ENCODE measurements around the gene CMSS1. TPM values are rescaled to one million over a fixed set of nuclear protein-coding genes. Genes with fewer than 3 reads are reported as not detected.

Gene CMSS1
- total and polyA plus RNA-seq, 2 of the 13 experiments (the other 11 are each of a cell fraction or from before 2014, with no cell fraction given) = 6.4 to 48.7 TPM

DNA sequence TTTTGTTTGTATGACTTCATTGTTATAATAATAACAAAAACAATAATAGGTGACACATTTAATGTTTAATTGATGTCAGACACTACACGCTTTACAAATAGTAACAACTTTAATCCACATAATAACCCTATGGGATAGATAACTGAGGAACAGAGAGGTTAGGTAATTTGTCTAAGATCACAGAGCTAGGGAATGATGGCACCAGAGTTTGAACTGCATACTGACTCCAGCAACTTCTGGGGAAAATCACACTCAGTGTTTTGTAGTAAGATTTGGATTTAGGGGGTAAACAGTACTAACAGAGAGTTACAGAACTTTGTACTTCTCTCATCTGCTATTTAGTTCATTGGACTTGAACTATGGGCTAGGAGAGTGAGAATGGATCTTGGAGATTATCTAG, 66.0 kb downstream of the CMSS1 start (continued):
- TF ChIP-seq, protein P1, sequence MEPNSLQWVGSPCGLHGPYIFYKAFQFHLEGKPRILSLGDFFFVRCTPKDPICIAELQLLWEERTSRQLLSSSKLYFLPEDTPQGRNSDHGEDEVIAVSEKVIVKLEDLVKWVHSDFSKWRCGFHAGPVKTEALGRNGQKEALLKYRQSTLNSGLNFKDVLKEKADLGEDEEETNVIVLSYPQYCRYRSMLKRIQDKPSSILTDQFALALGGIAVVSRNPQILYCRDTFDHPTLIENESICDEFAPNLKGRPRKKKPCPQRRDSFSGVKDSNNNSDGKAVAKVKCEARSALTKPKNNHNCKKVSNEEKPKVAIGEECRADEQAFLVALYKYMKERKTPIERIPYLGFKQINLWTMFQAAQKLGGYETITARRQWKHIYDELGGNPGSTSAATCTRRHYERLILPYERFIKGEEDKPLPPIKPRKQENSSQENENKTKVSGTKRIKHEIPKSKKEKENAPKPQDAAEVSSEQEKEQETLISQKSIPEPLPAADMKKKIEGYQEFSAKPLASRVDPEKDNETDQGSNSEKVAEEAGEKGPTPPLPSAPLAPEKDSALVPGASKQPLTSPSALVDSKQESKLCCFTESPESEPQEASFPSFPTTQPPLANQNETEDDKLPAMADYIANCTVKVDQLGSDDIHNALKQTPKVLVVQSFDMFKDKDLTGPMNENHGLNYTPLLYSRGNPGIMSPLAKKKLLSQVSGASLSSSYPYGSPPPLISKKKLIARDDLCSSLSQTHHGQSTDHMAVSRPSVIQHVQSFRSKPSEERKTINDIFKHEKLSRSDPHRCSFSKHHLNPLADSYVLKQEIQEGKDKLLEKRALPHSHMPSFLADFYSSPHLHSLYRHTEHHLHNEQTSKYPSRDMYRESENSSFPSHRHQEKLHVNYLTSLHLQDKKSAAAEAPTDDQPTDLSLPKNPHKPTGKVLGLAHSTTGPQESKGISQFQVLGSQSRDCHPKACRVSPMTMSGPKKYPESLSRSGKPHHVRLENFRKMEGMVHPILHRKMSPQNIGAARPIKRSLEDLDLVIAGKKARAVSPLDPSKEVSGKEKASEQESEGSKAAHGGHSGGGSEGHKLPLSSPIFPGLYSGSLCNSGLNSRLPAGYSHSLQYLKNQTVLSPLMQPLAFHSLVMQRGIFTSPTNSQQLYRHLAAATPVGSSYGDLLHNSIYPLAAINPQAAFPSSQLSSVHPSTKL (CRISPR knock-in tag; IDR thresholded peaks at IDR 0.05) = 0 out of 2 replicates have a peak, but pooled peaks have one; percentile 9

- intact Hi-C loops (cut with micrococcal nuclease; ENCODE audit: unreplicated experiment) = no loop called here
- CTCF ChIA-PET (ENCODE audit: low intra/inter-chr PET ratio, low total read pairs) = no interaction called here
- Histone ChIP-seq H3K9ac (ENCODE audit: insufficient read depth, low read depth, low read length) (peak overlapping the region; percentile 12; the same call in 1 of the 2 replicates), H3K4me1 (ENCODE audit: insufficient read depth, low read length) (peaks cover 56% of the 10 kb centered on the region), H4K20me1 (ENCODE audit: insufficient read depth, low read length) (no peaks in the 10 kb centered on the region), H2AFZ (ENCODE audit: low read length) (peak overlapping the region; percentile 33), H3K4me2 (ENCODE audit: low read depth, low read length) (peak overlapping the region; percentile 51), H3K27ac (ENCODE audit: extremely low read length, insufficient read depth, low read length) (peak overlapping the region; percentile 48), H3K9me3 (ENCODE audit: low read length) (no peaks in the 10 kb centered on the region), H3K79me2 (ENCODE audit: insufficient read depth, low read length) (no peaks in the 10 kb centered on the region), H3K36me3 (replicated peaks in 1 of 2; ENCODE audit: control insufficient read depth in 1 of 2, insufficient read depth in 2 of 2, low read length in 2 of 2) (no peaks in the 10 kb centered on the region), H3K27me3 (ENCODE audit: control insufficient read depth in 1 of 2, insufficient read depth in 2 of 2, low read length in 2 of 2) (no peaks in the 10 kb centered on the region), H3K4me3 (replicated peaks in 1 of 3; ENCODE audit: insufficient read depth in 1 of 3, low read depth in 2 of 3, low read length in 3 of 3) (no peak overlapping the region)
- 24% methylated on average over 2 of the region's 2 CpGs for WGBS (ENCODE audit: low lambda C conversion rate)
- in situ Hi-C loops (cut with HindIII; ENCODE audit: extremely low pct_ligation_motif_present, low pct_unique_long_range_greater_than_20kb) = no loop called here
- BruUV-seq (replicated peaks) = no TSS peak
- no peak for FAIRE-seq
- peak; percentile 68 for ATAC-seq
- POLR2A ChIA-PET = interaction anchor here (1.0 to 1.8 kb wide), 3 partner anchors 9 to 36 kb away, joined by 4 to 7 read pairs (median 5); no protein-coding TSS in a partner anchor
- peak; percentile 73 for DNase-seq (ENCODE audit: low spot score)
- TF ChIP-seq SAP130 (CRISPR knock-in tag; IDR thresholded peaks at IDR 0.05; ENCODE audit: low read depth) (peak; percentile 13; the same call in 1 of the 2 replicates), GATA4 (IDR thresholded peaks at IDR 0.05; ENCODE audit: borderline replicate concordance, low read depth) (peak; percentile 23; the same call in 1 of the 2 replicates), POGZ (CRISPR knock-in tag; IDR thresholded peaks at IDR 0.05) (peak; percentile 16; the same call in 1 of the 2 replicates), ETV5 (CRISPR knock-in tag; IDR thresholded peaks at IDR 0.05; ENCODE audit: borderline replicate concordance) (peak; percentile 67; the same call in 1 of the 2 replicates), TFE3 (CRISPR knock-in tag; IDR thresholded peaks at IDR 0.05) (peak; percentile 28; the same call in 1 of the 2 replicates), MED1 (CRISPR knock-in tag; IDR thresholded peaks at IDR 0.05) (peak; percentile 47; the same call in 1 of the 2 replicates), SOX13 (IDR thresholded peaks at IDR 0.05) (no peak), SOX13 (CRISPR knock-in tag; conservative IDR thresholded peaks at IDR 0.05 in 1 of 2, IDR thresholded peaks at IDR 0.05 in 1 of 2) (peak in 1 of 2 experiments; percentile 74; a peak in 1 of 4 replicates), ISL2 (CRISPR knock-in tag; IDR thresholded peaks at IDR 0.05) (0 out of 2 replicates have a peak, but pooled peaks have one; percentile 30), FOXA1 (IDR thresholded peaks at IDR 0.05) (no peak), FOXA1 (CRISPR knock-in tag; IDR thresholded peaks at IDR 0.05) (0 out of 2 replicates have a peak, but pooled peaks have one; percentile 8), TCF7 (IDR thresholded peaks at IDR 0.05; ENCODE audit: low read depth) (peak; percentile 56), TEAD3 (CRISPR knock-in tag; optimal IDR thresholded peaks at IDR 0.05; ENCODE audit: borderline replicate concordance) (peak; percentile 53)
- TF ChIP-seq, protein P2, sequence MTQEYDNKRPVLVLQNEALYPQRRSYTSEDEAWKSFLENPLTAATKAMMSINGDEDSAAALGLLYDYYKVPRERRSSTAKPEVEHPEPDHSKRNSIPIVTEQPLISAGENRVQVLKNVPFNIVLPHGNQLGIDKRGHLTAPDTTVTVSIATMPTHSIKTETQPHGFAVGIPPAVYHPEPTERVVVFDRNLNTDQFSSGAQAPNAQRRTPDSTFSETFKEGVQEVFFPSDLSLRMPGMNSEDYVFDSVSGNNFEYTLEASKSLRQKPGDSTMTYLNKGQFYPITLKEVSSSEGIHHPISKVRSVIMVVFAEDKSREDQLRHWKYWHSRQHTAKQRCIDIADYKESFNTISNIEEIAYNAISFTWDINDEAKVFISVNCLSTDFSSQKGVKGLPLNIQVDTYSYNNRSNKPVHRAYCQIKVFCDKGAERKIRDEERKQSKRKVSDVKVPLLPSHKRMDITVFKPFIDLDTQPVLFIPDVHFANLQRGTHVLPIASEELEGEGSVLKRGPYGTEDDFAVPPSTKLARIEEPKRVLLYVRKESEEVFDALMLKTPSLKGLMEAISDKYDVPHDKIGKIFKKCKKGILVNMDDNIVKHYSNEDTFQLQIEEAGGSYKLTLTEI (CRISPR knock-in tag; conservative IDR thresholded peaks at IDR 0.05) = no peak
Observed at GRCh38 chr3:99884484-99884883, 66.8 kb downstream of the CMSS1 start.

Measured in HepG2 (cell line).